8988T (cell line): Measurements from ENCODE around the gene TIMM21.

ENCODE experiments used
- DNase-seq: peaks from one replicate; pipeline ENCODE4 v3.0.0; 2011

The TIMM21 gene, protein sequence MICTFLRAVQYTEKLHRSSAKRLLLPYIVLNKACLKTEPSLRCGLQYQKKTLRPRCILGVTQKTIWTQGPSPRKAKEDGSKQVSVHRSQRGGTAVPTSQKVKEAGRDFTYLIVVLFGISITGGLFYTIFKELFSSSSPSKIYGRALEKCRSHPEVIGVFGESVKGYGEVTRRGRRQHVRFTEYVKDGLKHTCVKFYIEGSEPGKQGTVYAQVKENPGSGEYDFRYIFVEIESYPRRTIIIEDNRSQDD

GRCh38 chr18:74147779-74148542 is at the start of gene TIMM21, which contains the start of gene FBXO15:
TSS of gene TIMM21 (plus strand) at chr18:74148523. CDS start at chr18:74148809, 286 bp downstream.
TSS of gene FBXO15 (minus strand) at chr18:74147834. CDS start at chr18:74147785, 49 bp downstream.
- peak; percentile 24 for DNase-seq

DNA sequence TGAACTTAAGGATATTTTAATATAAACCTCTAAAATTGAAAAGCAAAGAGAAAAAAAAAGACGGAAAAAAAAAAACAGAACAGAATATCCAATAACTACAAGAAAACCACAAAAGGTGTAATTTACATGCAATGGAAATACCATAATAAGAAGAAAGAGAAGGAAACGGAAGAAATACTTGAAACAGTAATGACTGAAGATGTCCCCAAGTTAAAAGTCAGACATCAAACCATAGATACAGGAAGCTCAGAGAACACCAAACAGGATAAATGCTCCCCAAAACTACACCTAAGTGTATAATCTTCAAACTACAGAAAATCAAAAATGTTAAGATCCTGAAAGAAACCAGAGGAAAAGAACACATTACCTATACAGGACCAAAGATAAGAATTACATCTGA is 39.9 kb upstream of the TIMM21 start:
- no peak for DNase-seq

GRCh38 chr18:74110149-74110548 is 38.2 kb upstream of the TIMM21 start:
- DNase-seq: no peak

- no peak for DNase-seq
Observed at GRCh38 chr18:74110976-74111375, 37.3 kb upstream of the TIMM21 start.

DNA sequence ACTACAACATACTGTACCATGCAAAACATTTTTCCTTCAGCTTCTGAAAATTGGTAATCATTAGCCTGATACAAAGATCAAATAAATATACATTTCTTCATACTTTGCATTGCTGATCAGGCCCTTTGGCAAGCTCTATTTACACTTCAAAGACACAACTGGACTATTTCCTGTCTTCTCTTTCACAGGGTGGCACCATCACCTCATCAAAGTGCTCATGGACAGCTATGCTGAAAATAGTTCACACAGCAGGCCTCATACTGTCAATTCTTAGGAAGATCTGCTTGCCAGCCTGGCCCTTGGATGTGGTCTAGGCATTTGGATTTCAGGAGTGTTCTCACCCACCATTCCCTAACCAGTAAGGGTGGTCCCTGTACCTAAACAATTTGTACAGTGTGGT is 34.6 kb upstream of the TIMM21 start:
- no peak for DNase-seq

DNA sequence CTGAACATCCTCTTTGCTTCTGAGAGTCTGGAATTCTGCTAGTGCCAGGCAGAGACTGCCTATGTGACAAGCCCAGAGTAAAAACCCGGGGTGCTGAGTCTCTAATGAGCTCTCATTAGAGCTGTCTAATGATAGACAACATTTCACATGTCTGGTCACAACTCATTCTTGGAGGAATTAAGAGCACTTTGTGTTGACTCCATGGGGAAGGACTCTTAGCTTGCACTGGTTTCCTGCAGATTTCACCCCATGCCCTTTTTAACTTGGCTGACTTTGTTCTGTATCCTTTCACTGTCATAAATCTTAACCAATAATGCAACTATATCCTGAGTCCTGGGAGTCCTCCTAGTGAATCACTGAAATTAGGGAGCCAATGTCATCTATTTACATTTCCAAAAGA is 34.2 kb upstream of the TIMM21 start:
- no peak for DNase-seq

- no peak for DNase-seq
Observed at GRCh38 chr18:74115046-74115445, 33.3 kb upstream of the TIMM21 start.

GRCh38 chr18:74116633-74117554 is 31.4 kb upstream of the TIMM21 start:
- no peak for DNase-seq

GRCh38 chr18:74123200-74123599 is 25.1 kb upstream of the TIMM21 start:
- DNase-seq: no peak

DNA sequence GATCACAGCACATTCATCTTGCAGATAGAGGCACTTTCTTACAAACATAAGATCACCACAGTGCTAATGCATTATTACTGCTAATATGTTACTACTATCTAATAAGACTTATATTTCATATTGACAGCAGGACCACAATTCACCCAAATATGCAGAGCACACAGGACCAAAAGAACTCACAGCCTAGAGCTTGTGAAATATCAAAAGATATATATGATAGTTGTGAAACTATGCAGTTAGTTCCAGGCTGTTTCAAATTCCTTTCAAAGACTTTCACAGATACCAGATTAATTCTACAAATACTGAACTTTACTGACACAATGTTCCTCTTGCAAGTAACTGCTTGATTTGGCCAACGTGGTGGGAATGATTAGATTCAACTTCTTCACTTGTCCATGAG is 23.7 kb upstream of the TIMM21 start:
- no peak for DNase-seq

- no peak for DNase-seq
Observed at GRCh38 chr18:74126684-74127655, 21.4 kb upstream of the TIMM21 start.

DNA sequence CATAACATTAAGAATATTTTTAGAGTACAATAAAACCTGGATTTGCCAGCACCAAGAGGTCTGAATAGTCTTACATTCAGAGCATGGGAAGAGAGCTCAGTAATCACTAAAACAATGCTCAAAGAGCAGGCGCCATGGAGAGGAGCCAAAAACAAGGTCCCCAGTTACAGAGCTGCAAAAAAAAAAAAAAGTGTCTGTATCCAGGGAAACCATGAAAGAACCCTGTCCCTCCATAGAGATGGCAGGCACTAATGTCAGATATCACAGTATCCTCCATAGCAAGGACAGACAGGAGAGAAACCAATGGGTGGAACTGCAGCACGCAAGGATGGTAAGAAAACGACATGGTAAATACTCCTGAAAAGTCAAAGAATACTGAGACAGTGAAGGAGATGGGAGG is 20.2 kb upstream of the TIMM21 start:
- DNase-seq: no peak

- DNase-seq: no peak
Observed at GRCh38 chr18:74131124-74131523, 17.2 kb upstream of the TIMM21 start.

DNA sequence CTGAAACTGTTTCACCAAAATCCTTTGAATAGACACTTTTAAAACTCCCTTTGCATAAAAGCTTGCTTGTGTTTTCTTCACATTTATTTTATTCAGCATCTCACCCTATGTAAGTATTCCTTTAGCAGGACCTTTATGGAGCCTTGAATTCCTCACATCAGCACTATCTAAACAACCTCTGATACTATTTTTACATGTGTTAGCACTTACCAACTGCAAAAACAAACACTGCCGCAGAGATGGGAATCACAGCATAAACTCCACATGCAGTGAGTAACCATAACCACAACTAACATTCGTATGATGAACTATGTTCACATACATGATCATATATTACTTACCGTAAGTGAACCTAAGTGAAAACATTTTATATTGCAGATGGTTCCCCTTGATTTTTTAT is 16.1 kb upstream of the TIMM21 start:
- no peak for DNase-seq

DNA sequence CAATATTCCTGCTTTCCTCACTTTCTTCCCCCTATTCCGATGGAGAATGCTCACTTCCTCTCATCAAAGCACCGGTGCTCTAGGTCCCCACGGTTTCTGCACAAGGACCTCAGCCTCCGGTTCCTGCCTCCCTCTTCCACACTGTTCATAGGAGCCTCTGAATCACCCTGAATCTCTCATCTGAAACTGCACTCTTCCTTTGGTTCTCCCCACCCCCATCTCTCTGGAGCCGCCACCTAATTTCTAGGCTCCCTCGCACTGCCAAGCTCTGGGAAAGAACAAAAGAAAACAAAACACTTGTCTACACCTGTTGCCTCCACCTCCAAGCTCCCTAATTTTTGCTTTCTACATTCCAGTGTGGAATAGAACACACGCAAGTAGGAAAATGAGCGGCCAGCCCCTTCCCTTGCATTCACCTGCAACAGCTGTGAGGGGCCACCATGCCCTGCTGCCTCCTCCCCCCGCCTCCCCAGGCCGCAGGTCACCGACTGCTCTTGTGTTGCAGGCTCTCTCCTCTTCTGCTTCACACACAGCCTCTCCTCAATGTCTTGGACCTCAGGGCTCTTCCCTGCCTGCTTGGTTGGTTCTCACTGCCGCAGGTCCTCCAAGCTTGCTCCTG is 10.3 kb upstream of the TIMM21 start:
- DNase-seq: no peak

DNA sequence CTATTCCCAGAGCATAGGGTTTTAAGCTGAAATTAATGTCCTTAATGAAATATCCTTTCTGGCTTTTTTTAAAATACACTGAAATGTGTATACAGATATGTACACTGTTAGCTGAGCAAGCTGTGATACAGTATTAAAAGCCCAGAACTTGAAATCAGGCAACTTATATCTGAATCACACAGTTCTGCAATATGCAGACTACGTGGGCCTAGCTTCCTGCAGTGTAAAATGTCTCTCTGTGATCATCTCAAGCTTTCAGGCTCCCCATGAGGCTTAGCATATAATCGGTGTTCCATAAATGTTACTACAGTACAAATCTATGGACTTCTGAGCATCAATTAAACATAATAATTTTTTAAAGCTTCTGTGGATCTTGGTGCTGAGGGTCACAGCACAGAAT is 8.9 kb upstream of the TIMM21 start:
- DNase-seq: no peak

- DNase-seq: no peak
Observed at GRCh38 chr18:74139888-74140287, 8.4 kb upstream of the TIMM21 start.

- no peak for DNase-seq
Observed at GRCh38 chr18:74140582-74140981, 7.7 kb upstream of the TIMM21 start.

DNA sequence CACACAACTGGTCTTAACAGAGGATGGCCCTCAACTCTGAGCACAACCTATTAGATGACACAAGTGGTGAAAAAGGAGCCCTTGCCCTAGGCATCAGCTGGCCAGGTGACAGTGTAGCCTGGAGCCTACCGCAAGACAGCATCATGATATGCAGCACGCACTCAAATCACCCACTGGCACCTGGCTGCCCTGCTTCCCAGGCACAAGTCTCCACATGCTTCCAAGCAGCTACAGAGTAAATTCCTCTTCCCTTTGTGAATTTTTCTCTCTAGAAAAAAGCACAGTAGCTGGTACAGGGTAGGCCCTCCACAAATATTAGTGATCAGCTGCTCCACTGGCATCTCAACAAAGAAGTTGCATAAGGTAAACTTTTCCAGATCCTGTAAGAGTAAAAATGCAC is 6.7 kb upstream of the TIMM21 start:
- no peak for DNase-seq

DNA sequence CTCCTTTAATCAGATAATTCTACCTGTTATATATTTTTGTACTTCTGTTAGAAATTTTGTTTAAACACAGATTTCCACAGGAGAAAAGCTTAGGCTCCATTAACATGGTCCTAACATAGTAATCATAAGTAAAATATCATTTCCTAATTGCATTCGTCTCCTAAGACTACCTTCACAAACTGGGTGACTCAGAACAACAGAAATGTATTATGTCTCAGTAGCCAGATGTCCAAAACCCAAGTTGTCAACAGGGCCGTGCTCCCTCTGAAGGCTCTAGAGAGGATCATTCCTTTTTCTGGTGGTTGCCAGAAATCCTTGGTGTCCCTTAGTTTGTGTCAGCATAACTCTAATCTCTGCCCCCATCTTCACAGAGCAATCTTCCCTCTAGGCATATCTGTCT is 6.1 kb upstream of the TIMM21 start:
- no peak for DNase-seq

- no peak for DNase-seq
Observed at GRCh38 chr18:74146756-74147155, 1.6 kb upstream of the TIMM21 start.

GRCh38 chr18:74147491-74147778 is 888 bp upstream of the TIMM21 start:
- DNase-seq: no peak
